Astrocyte (in vitro differentiated cells and primary cell): ENCODE data around the gene MVD.

Source experiments
- EZH2 ChIP-seq: IDR thresholded peaks from 2 replicates; pipeline ENCODE4 v1.6.1; 2012; ENCODE audit warnings: mild to moderate bottlenecking, low read length, inconsistent platforms; ENCODE audit not compliant: insufficient read depth
- TF ChIP-seq, protein P1 (sequence below): IDR thresholded peaks from 2 replicates; pipeline ENCODE4 v1.5.1; 2011; ENCODE audit warnings: low read depth, mild to moderate bottlenecking, inconsistent platforms, low read length, moderate library complexity; ENCODE audit not compliant: insufficient read depth

DNA sequence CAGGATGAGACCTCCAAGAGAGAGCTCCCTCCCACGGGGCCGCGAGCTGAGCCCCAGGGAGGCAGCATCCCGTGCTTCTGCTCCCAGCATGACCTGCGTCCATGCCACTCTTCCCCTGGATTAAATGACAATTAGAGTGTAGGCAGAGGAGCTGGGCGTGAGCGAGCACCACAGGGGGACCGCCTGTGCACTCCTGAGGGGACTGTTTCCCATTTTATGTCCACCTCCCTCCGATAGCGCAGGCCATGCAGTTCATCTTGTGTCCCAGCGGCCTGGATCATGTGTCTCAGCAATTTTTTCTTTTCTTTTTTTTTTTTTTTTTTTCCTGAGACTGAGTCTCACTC lies 30.3 kb downstream of the MVD start:
- TF ChIP-seq, protein P1, sequence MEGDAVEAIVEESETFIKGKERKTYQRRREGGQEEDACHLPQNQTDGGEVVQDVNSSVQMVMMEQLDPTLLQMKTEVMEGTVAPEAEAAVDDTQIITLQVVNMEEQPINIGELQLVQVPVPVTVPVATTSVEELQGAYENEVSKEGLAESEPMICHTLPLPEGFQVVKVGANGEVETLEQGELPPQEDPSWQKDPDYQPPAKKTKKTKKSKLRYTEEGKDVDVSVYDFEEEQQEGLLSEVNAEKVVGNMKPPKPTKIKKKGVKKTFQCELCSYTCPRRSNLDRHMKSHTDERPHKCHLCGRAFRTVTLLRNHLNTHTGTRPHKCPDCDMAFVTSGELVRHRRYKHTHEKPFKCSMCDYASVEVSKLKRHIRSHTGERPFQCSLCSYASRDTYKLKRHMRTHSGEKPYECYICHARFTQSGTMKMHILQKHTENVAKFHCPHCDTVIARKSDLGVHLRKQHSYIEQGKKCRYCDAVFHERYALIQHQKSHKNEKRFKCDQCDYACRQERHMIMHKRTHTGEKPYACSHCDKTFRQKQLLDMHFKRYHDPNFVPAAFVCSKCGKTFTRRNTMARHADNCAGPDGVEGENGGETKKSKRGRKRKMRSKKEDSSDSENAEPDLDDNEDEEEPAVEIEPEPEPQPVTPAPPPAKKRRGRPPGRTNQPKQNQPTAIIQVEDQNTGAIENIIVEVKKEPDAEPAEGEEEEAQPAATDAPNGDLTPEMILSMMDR: no peak
- no peak for TF ChIP-seq EZH2
